Liver (tissue), 9 donors: ENCODE results near the gene IMPA2. TPM values are rescaled to one million over a fixed set of nuclear protein-coding genes. Genes with fewer than 3 reads are reported as not detected.

Source experiments
- DNase-seq: peaks from one replicate; pipeline ENCODE4 v3.0.0-alpha.2; 2017; ENCODE audit warnings: low spot score
- H3K27ac ChIP-seq, 2 donors: one replicate each; pipeline ENCODE4 v1.7.0; 2013; ENCODE audit warnings: inconsistent platforms in 2 of 2, low read length in 2 of 2, control low read depth in 1 of 2, low read depth in 1 of 2, mild to moderate bottlenecking in 1 of 2
- H3K27me3 ChIP-seq, 4 donors: one replicate each; pipeline versions ENCODE4 v1.6.1 to v1.7.0; 2013; ENCODE audit warnings: low read length in 3 of 4, inconsistent platforms in 1 of 4, mild to moderate bottlenecking in 1 of 4, moderate library complexity in 1 of 4; ENCODE audit not compliant: control insufficient read depth in 4 of 4, insufficient read depth in 4 of 4
- H3K36me3 ChIP-seq, 4 donors: one replicate each; pipeline versions ENCODE4 v1.6.1 to v1.7.0; 2013; ENCODE audit warnings: low read length in 3 of 4, mild to moderate bottlenecking in 3 of 4, low read depth in 1 of 4, moderate library complexity in 1 of 4; ENCODE audit not compliant: control insufficient read depth in 4 of 4, insufficient read depth in 3 of 4
- H3K4me1 ChIP-seq, 4 donors: one replicate each; pipeline versions ENCODE4 v1.6.1 to v1.7.0; 2013; ENCODE audit warnings: low read length in 3 of 4, mild to moderate bottlenecking in 3 of 4, moderate library complexity in 1 of 4; ENCODE audit not compliant: control insufficient read depth in 4 of 4, insufficient read depth in 4 of 4
- H3K4me3 ChIP-seq, 3 donors: one replicate each; pipeline versions ENCODE4 v1.6.1 to v1.7.0; 2013; ENCODE audit warnings: low read length in 3 of 3, control low read depth in 1 of 3, low read depth in 1 of 3, mild to moderate bottlenecking in 1 of 3
- H3K9ac ChIP-seq, 2 donors: one replicate each; pipeline ENCODE4 v1.7.0; 2013; ENCODE audit warnings: low read length in 2 of 2, mild to moderate bottlenecking in 2 of 2, moderate library complexity in 2 of 2, control low read depth in 1 of 2, low read depth in 1 of 2
- H3K9me3 ChIP-seq, 4 donors: one replicate each; pipeline versions ENCODE4 v1.6.1 to v1.7.0; 2013; ENCODE audit warnings: low read length in 3 of 4; ENCODE audit not compliant: control insufficient read depth in 4 of 4
- EGR1 ChIP-seq, 2 donors: IDR thresholded peaks; 2 replicates each; pipeline ENCODE4 v1.6.1; 2016 to 2018; ENCODE audit warnings: antibody characterized with exemption in 2 of 2, low read depth in 2 of 2
- FOXA1 ChIP-seq: IDR thresholded peaks from 2 replicates; pipeline ENCODE4 v1.6.1; 2016; ENCODE audit warnings: antibody characterized with exemption
- FOXA2 ChIP-seq: IDR thresholded peaks from 2 replicates; pipeline ENCODE4 v1.6.1; 2016; ENCODE audit warnings: antibody characterized with exemption
- GABPA ChIP-seq, 2 donors: IDR thresholded peaks in 1 of 2; conservative IDR thresholded peaks in 1 of 2; 2 replicates each; pipeline ENCODE4 v1.6.1; 2016; ENCODE audit warnings: antibody characterized with exemption in 2 of 2, mild to moderate bottlenecking in 1 of 2, moderate library complexity in 1 of 2
- HNF4A ChIP-seq, 2 donors: conservative IDR thresholded peaks; 2 replicates each; pipeline ENCODE4 v1.6.1; 2016; ENCODE audit warnings: antibody characterized with exemption in 2 of 2, mild to moderate bottlenecking in 2 of 2
- JUND ChIP-seq, 2 donors: IDR thresholded peaks; 2 replicates each; pipeline ENCODE4 v1.6.1; 2016; ENCODE audit warnings: antibody characterized with exemption in 2 of 2
- NR2F2 ChIP-seq: IDR thresholded peaks from 2 replicates; pipeline ENCODE4 v1.6.1; 2016; ENCODE audit warnings: antibody characterized with exemption
- RAD21 ChIP-seq, 2 donors: IDR thresholded peaks; 2 replicates each; pipeline ENCODE4 v1.6.1; 2016; ENCODE audit warnings: antibody characterized with exemption in 2 of 2, mild to moderate bottlenecking in 2 of 2
- SP1 ChIP-seq: IDR thresholded peaks from 2 replicates; pipeline ENCODE4 v1.6.1; 2018; ENCODE audit warnings: antibody characterized with exemption, mild to moderate bottlenecking
- WGBS: extraction: QIAGEN DNeasy Blood & Tissue Kit; methylation state at CpG from one replicate; pipeline ENCODE4 v1.1.7; 2013; 5-methylcytosine and 5-hydroxymethylcytosine counted together
- polyA plus RNA-seq, 2 donors: library from polyadenylated mRNA; stranded (reverse) in 1 of 2; unstranded in 1 of 2; fragments of 200-250 nt in 1 of 2; fragments of >200 nt in 1 of 2; fragmentation: Nextera tagmentation in 1 of 2; extraction: Ambion mirVana in 1 of 2; gene quantifications; one replicate each; pipeline versions ENCODE4 v1.2.1 to v1.2.3, GENCODE V29; 2013 to 2015
- total RNA-seq, 2 donors: library from RNA; depleted of rRNA; stranded (reverse); fragments of >200 nt; gene quantifications; one replicate each; pipeline ENCODE4 v1.2.3, GENCODE V29; 2014
- TF ChIP-seq, protein P1 (sequence below): IDR thresholded peaks from 2 replicates; pipeline ENCODE4 v1.6.1; 2016; ENCODE audit warnings: antibody characterized with exemption, mild to moderate bottlenecking
- TF ChIP-seq, protein P2 (sequence below): fragments of 150-350 bp; IDR thresholded peaks from 2 replicates; pipeline ENCODE4 v1.5.1; 2017; ENCODE audit warnings: improper control_type of control experiment, low read depth, low read length; ENCODE audit not compliant: missing input control
- TF ChIP-seq, protein P3 (sequence below): IDR thresholded peaks from 2 replicates; pipeline ENCODE4 v1.6.1; 2016; ENCODE audit warnings: antibody characterized with exemption
- TF ChIP-seq, protein P4 (sequence below): IDR thresholded peaks from 2 replicates; pipeline ENCODE4 v1.6.1; 2016; ENCODE audit warnings: antibody characterized with exemption
- TF ChIP-seq, protein P5 (sequence below): IDR thresholded peaks from 2 replicates; pipeline ENCODE4 v1.6.1; 2016; ENCODE audit warnings: antibody characterized with exemption
- donor health status: healthy.
- donor health status: healthy.
- donor health status: healthy.
- donor health status: healthy.
- donor health status: healthy.

IMPA2 gene
- total and polyA plus RNA-seq, 4 donors, result 27.5 to 55.8 (median 48.2) TPM

DNA sequence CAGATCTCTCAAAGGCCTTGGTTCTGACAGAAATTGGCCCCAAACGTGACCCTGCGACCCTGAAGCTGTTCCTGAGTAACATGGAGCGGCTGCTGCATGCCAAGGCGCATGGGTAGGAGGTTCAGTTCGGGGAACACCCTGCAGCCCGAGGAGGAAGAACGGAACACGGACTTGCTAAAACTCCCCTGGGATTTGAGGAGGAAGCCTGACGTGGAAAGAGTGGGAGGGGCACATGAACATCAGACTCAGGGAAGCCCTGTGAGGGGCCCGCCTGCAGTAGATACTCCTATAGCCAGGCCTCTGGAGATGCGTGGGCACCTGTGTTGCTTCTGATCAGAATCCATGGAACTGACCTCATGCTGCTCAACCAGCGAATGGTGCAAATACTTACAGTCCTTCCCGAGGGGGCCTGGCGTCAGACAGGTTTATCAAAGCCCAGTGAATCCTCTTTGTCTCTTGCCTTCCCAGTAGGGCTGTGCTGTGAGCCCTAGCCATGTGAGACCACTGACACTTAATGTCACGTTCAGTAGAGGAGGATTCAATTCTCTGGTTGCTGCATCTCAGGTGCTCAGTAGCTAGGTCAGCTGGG lies 46.8 kb downstream of the IMPA2 start (continued):
- TF ChIP-seq, protein P1, sequence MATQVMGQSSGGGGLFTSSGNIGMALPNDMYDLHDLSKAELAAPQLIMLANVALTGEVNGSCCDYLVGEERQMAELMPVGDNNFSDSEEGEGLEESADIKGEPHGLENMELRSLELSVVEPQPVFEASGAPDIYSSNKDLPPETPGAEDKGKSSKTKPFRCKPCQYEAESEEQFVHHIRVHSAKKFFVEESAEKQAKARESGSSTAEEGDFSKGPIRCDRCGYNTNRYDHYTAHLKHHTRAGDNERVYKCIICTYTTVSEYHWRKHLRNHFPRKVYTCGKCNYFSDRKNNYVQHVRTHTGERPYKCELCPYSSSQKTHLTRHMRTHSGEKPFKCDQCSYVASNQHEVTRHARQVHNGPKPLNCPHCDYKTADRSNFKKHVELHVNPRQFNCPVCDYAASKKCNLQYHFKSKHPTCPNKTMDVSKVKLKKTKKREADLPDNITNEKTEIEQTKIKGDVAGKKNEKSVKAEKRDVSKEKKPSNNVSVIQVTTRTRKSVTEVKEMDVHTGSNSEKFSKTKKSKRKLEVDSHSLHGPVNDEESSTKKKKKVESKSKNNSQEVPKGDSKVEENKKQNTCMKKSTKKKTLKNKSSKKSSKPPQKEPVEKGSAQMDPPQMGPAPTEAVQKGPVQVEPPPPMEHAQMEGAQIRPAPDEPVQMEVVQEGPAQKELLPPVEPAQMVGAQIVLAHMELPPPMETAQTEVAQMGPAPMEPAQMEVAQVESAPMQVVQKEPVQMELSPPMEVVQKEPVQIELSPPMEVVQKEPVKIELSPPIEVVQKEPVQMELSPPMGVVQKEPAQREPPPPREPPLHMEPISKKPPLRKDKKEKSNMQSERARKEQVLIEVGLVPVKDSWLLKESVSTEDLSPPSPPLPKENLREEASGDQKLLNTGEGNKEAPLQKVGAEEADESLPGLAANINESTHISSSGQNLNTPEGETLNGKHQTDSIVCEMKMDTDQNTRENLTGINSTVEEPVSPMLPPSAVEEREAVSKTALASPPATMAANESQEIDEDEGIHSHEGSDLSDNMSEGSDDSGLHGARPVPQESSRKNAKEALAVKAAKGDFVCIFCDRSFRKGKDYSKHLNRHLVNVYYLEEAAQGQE, result no peak
- TF ChIP-seq EGR1 (IDR thresholded peaks at IDR 0.05; ENCODE audit: low read depth in 2 of 2) (no peak), JUND (IDR thresholded peaks at IDR 0.05) (no peak), FOXA2 (no peak), NR2F2 (no peak)
- TF ChIP-seq, protein P2, sequence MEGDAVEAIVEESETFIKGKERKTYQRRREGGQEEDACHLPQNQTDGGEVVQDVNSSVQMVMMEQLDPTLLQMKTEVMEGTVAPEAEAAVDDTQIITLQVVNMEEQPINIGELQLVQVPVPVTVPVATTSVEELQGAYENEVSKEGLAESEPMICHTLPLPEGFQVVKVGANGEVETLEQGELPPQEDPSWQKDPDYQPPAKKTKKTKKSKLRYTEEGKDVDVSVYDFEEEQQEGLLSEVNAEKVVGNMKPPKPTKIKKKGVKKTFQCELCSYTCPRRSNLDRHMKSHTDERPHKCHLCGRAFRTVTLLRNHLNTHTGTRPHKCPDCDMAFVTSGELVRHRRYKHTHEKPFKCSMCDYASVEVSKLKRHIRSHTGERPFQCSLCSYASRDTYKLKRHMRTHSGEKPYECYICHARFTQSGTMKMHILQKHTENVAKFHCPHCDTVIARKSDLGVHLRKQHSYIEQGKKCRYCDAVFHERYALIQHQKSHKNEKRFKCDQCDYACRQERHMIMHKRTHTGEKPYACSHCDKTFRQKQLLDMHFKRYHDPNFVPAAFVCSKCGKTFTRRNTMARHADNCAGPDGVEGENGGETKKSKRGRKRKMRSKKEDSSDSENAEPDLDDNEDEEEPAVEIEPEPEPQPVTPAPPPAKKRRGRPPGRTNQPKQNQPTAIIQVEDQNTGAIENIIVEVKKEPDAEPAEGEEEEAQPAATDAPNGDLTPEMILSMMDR, result no peak

DNA sequence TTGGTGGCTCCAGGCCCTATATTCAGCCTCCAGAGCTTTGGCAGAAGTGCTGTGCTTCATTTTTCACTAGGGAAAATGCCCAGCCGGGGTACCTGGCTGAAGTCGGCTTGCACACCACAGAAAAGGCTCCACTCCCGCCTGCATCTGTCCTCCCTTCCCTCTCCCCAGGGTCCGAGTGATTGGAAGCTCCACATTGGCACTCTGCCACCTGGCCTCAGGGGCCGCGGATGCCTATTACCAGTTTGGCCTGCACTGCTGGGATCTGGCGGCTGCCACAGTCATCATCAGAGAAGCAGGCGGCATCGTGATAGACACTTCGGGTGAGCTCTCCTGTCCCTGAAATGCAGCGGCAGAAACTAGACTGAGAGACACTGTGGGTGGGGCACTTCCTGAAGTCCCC lies 47.4 kb downstream of the IMPA2 start:
- Histone ChIP-seq H3K27me3 (no peaks in the 10 kb centered on the region), H3K4me3 (no peak overlapping the region), H3K36me3 (peaks cover 0 to 15% (median 7%) of the 10 kb centered on the region in 4 donors), H3K27ac (no peak overlapping the region), H3K9ac (no peak overlapping the region), H3K4me1 (peaks cover 2 to 12% (median 6%) of the 10 kb centered on the region in 4 donors), H3K9me3 (no peaks in the 10 kb centered on the region)
- WGBS, result 90% methylated on average over 11 of the region's 11 CpGs
- TF ChIP-seq FOXA2, result no peak
- no peak for TF ChIP-seq JUND (IDR thresholded peaks at IDR 0.05)
- TF ChIP-seq SP1, result no peak
- no peak for DNase-seq

DNA sequence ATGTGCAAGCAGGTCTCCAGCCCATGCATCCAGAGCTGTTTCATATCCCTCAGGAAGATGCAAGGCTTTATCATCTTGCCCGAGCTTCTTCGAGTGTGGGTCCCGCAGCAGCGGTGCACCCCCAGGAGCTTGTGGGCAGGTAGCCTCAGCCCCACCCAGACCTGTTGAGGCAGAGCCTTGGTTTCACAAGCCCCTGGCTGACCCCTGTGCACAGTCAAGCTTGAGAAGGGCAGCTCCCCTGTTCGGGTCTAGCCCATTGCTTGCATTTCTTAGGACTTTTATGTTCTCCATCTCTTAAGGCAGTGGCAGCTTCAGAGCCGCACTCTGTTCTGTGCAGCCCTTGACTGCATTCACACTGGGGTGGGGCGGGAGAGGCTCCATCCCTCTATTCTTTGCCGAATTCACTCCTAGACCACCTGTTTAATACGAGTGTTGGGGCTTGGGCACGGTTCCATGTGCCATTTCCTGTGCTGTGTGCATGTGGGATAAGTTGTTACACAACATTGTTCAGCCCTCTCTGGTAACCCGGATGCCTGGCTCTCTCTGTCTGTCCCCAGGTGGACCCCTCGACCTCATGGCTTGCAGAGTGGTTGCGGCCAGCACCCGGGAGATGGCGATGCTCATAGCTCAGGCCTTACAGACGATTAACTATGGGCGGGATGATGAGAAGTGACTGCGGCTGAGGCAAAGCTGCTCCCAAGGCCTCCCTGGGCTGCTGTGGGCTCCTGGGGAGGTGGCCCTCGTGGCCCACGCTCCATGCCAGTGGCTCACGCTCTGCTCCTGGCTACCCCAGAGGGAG lies 48.7 kb downstream of the IMPA2 start:
- Histone ChIP-seq H3K27me3 (no peaks in the 10 kb centered on the region), H3K36me3 (peaks cover 0 to 15% (median 7%) of the 10 kb centered on the region in 4 donors), H3K4me3 (no peak overlapping the region), H3K27ac (no peak overlapping the region), H3K9ac (no peak overlapping the region), H3K9me3 (no peaks in the 10 kb centered on the region), H3K4me1 (peaks cover 2 to 12% (median 6%) of the 10 kb centered on the region in 4 donors)
- no peak for DNase-seq
- 92% methylated on average over 21 of the region's 21 CpGs for WGBS
- TF ChIP-seq EGR1 (IDR thresholded peaks at IDR 0.05; ENCODE audit: low read depth in 2 of 2) (no peak), JUND (IDR thresholded peaks at IDR 0.05) (no peak), SP1 (no peak), FOXA2 (no peak), FOXA1 (no peak), RAD21 (IDR thresholded peaks at IDR 0.05) (no peak), HNF4A (conservative IDR thresholded peaks at IDR 0.05) (no peak), GABPA (IDR thresholded peaks at IDR 0.05 in 1 of 2, conservative IDR thresholded peaks at IDR 0.05 in 1 of 2) (no peak), NR2F2 (no peak)
- TF ChIP-seq, protein P3, sequence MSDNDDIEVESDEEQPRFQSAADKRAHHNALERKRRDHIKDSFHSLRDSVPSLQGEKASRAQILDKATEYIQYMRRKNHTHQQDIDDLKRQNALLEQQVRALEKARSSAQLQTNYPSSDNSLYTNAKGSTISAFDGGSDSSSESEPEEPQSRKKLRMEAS, result no peak
- TF ChIP-seq, protein P4, sequence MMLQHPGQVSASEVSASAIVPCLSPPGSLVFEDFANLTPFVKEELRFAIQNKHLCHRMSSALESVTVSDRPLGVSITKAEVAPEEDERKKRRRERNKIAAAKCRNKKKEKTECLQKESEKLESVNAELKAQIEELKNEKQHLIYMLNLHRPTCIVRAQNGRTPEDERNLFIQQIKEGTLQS, result no peak
- TF ChIP-seq, protein P5, sequence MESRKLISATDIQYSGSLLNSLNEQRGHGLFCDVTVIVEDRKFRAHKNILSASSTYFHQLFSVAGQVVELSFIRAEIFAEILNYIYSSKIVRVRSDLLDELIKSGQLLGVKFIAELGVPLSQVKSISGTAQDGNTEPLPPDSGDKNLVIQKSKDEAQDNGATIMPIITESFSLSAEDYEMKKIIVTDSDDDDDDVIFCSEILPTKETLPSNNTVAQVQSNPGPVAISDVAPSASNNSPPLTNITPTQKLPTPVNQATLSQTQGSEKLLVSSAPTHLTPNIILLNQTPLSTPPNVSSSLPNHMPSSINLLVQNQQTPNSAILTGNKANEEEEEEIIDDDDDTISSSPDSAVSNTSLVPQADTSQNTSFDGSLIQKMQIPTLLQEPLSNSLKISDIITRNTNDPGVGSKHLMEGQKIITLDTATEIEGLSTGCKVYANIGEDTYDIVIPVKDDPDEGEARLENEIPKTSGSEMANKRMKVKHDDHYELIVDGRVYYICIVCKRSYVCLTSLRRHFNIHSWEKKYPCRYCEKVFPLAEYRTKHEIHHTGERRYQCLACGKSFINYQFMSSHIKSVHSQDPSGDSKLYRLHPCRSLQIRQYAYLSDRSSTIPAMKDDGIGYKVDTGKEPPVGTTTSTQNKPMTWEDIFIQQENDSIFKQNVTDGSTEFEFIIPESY, result no peak
- TF ChIP-seq, protein P1, result no peak
